H1 (cell line): ENCODE measurements around the gene MAP6D1. TPM values are rescaled to one million over a fixed set of nuclear protein-coding genes. Genes with fewer than 3 reads are reported as not detected.

Experiments
- CREB1 ChIP-seq: IDR thresholded peaks from 2 replicates; pipeline ENCODE4 v1.6.1; 2012; ENCODE audit warnings: inconsistent platforms
- EGR1 ChIP-seq: IDR thresholded peaks from 2 replicates; pipeline ENCODE4 v1.6.1; 2011; ENCODE audit warnings: low read depth, low read length, borderline replicate concordance
- NANOG ChIP-seq: IDR thresholded peaks from 2 replicates; pipeline ENCODE4 v1.6.1; 2011; ENCODE audit warnings: low read length, low read depth, mild to moderate bottlenecking, inconsistent platforms; ENCODE audit not compliant: insufficient read depth, poor library complexity, severe bottlenecking
- RAD21 ChIP-seq, 2 experiments: IDR thresholded peaks in 1 of 2; conservative IDR thresholded peaks in 1 of 2; 2 replicates each; pipeline ENCODE4 v1.6.1; 2011; ENCODE audit warnings: low read depth in 2 of 2, low read length in 2 of 2, improper control_type of control experiment in 1 of 2, inconsistent platforms in 1 of 2, mild to moderate bottlenecking in 1 of 2, moderate library complexity in 1 of 2
- RBBP5 ChIP-seq: IDR thresholded peaks from 2 replicates; pipeline ENCODE4 v1.7.1; 2012; ENCODE audit warnings: low read depth, mild to moderate bottlenecking, inconsistent platforms, low read length, moderate library complexity, borderline replicate concordance
- SIN3A ChIP-seq, 2 experiments: IDR thresholded peaks in 1 of 2; conservative IDR thresholded peaks in 1 of 2; 2 replicates each; pipeline ENCODE4 v1.6.1; 2011 to 2012; ENCODE audit warnings: low read length in 2 of 2, improper control_type of control experiment in 1 of 2, low read depth in 1 of 2, mild to moderate bottlenecking in 1 of 2
- TAF7 ChIP-seq: optimal IDR thresholded peaks from 2 replicates; pipeline ENCODE3; 2011; ENCODE audit warnings: low read depth, mild to moderate bottlenecking, inconsistent platforms, low read length, moderate library complexity, borderline replicate concordance
- YY1 ChIP-seq: IDR thresholded peaks from 2 replicates; pipeline ENCODE4 v1.6.1; 2011; ENCODE audit warnings: low read depth, mild to moderate bottlenecking, low read length
- polyA plus RNA-seq, 7 experiments: library from polyadenylated mRNA; depleted of rRNA in 3 of 7; stranded (reverse) in 5 of 7; unstranded in 2 of 7; fragments of >200 nt in 5 of 7; fragments of 200-250 nt in 2 of 7; gene quantifications; 1 replicate in 5 of 7; 2 replicates in 1 of 7; 4 replicates in 1 of 7; pipeline versions ENCODE4 v1.2.1 to v1.2.3, GENCODE V29; 2011 to 2013; ENCODE audit warnings: missing spikeins in 2 of 7, mixed read lengths in 2 of 7
- total RNA-seq: library from RNA; stranded (reverse); fragmentation: NEBNext Ultra II Directional; extraction: Animal tissue kit (Norgen Biotek cat#: 25700); gene quantifications from 2 replicates; pipeline ENCODE4 v1.2.1, GENCODE V29; 2021
- TF ChIP-seq, protein P1 (sequence below): fragments of 300-600 bp; sonication (generic); IDR thresholded peaks from 2 replicates; pipeline ENCODE4 v1.7.1; 2012; ENCODE audit warnings: low read length, moderate library complexity, mild to moderate bottlenecking, inconsistent platforms; ENCODE audit not compliant: insufficient replicate concordance

MAP6D1 gene
- total and polyA plus RNA-seq, 2 of the 8 experiments (the other 6 are each of a cell fraction or from before 2014, with no cell fraction given), result 4.8 to 5.2 TPM

- no peak; the same call in 1 of the 2 replicates for TF ChIP-seq CREB1
- peak; percentile 27 to 48; a peak in 3 of 4 replicates for TF ChIP-seq RAD21 (IDR thresholded peaks at IDR 0.05 in 1 of 2, conservative IDR thresholded peaks at IDR 0.05 in 1 of 2; ENCODE audit: low read depth in 2 of 2, low read length in 2 of 2)
- 0 out of 4 replicates have a peak, but pooled peaks of 1 of the 2 experiments have one; percentile 37 for TF ChIP-seq SIN3A (conservative IDR thresholded peaks at IDR 0.05 in 1 of 2, IDR thresholded peaks at IDR 0.05 in 1 of 2; ENCODE audit: low read depth in 1 of 2, low read length in 2 of 2)
- TF ChIP-seq YY1, result 0 out of 2 replicates have a peak, but pooled peaks have one; percentile 41
- TF ChIP-seq RBBP5, result no peak
- TF ChIP-seq, protein P1, sequence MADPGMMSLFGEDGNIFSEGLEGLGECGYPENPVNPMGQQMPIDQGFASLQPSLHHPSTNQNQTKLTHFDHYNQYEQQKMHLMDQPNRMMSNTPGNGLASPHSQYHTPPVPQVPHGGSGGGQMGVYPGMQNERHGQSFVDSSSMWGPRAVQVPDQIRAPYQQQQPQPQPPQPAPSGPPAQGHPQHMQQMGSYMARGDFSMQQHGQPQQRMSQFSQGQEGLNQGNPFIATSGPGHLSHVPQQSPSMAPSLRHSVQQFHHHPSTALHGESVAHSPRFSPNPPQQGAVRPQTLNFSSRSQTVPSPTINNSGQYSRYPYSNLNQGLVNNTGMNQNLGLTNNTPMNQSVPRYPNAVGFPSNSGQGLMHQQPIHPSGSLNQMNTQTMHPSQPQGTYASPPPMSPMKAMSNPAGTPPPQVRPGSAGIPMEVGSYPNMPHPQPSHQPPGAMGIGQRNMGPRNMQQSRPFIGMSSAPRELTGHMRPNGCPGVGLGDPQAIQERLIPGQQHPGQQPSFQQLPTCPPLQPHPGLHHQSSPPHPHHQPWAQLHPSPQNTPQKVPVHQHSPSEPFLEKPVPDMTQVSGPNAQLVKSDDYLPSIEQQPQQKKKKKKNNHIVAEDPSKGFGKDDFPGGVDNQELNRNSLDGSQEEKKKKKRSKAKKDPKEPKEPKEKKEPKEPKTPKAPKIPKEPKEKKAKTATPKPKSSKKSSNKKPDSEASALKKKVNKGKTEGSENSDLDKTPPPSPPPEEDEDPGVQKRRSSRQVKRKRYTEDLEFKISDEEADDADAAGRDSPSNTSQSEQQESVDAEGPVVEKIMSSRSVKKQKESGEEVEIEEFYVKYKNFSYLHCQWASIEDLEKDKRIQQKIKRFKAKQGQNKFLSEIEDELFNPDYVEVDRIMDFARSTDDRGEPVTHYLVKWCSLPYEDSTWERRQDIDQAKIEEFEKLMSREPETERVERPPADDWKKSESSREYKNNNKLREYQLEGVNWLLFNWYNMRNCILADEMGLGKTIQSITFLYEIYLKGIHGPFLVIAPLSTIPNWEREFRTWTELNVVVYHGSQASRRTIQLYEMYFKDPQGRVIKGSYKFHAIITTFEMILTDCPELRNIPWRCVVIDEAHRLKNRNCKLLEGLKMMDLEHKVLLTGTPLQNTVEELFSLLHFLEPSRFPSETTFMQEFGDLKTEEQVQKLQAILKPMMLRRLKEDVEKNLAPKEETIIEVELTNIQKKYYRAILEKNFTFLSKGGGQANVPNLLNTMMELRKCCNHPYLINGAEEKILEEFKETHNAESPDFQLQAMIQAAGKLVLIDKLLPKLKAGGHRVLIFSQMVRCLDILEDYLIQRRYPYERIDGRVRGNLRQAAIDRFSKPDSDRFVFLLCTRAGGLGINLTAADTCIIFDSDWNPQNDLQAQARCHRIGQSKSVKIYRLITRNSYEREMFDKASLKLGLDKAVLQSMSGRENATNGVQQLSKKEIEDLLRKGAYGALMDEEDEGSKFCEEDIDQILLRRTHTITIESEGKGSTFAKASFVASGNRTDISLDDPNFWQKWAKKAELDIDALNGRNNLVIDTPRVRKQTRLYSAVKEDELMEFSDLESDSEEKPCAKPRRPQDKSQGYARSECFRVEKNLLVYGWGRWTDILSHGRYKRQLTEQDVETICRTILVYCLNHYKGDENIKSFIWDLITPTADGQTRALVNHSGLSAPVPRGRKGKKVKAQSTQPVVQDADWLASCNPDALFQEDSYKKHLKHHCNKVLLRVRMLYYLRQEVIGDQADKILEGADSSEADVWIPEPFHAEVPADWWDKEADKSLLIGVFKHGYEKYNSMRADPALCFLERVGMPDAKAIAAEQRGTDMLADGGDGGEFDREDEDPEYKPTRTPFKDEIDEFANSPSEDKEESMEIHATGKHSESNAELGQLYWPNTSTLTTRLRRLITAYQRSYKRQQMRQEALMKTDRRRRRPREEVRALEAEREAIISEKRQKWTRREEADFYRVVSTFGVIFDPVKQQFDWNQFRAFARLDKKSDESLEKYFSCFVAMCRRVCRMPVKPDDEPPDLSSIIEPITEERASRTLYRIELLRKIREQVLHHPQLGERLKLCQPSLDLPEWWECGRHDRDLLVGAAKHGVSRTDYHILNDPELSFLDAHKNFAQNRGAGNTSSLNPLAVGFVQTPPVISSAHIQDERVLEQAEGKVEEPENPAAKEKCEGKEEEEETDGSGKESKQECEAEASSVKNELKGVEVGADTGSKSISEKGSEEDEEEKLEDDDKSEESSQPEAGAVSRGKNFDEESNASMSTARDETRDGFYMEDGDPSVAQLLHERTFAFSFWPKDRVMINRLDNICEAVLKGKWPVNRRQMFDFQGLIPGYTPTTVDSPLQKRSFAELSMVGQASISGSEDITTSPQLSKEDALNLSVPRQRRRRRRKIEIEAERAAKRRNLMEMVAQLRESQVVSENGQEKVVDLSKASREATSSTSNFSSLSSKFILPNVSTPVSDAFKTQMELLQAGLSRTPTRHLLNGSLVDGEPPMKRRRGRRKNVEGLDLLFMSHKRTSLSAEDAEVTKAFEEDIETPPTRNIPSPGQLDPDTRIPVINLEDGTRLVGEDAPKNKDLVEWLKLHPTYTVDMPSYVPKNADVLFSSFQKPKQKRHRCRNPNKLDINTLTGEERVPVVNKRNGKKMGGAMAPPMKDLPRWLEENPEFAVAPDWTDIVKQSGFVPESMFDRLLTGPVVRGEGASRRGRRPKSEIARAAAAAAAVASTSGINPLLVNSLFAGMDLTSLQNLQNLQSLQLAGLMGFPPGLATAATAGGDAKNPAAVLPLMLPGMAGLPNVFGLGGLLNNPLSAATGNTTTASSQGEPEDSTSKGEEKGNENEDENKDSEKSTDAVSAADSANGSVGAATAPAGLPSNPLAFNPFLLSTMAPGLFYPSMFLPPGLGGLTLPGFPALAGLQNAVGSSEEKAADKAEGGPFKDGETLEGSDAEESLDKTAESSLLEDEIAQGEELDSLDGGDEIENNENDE, result no peak
- TF ChIP-seq NANOG, result peak; percentile 6
- 0 out of 2 replicates have a peak, but pooled peaks have one; percentile 19 for TF ChIP-seq EGR1
- TF ChIP-seq TAF7, result no peak
Measured at GRCh38 chr3:183825456-183826161, at the start of gene MAP6D1 (continued).
